Ectodermal cell (in vitro differentiated cells): ENCODE measurements around the gene NCAPD2.

Experiments used
- H3K27ac ChIP-seq: 2 replicates; pipeline ENCODE4 v1.7.0; 2013; ENCODE audit warnings: mild to moderate bottlenecking, low read depth, low read length; ENCODE audit not compliant: insufficient read depth, poor library complexity, severe bottlenecking
- H3K27me3 ChIP-seq: 2 replicates; pipeline ENCODE4 v1.7.0; 2013; ENCODE audit warnings: mild to moderate bottlenecking, low read length; ENCODE audit not compliant: insufficient read depth, control insufficient read depth, poor library complexity, severe bottlenecking
- H3K36me3 ChIP-seq: one replicate; pipeline ENCODE4 v1.7.0; 2013; ENCODE audit warnings: low read length; ENCODE audit not compliant: control insufficient read depth, insufficient read depth
- H3K4me1 ChIP-seq: one replicate; pipeline ENCODE4 v1.7.0; 2013; ENCODE audit warnings: low read length; ENCODE audit not compliant: control insufficient read depth, insufficient read depth
- H3K4me3 ChIP-seq: 2 replicates; pipeline ENCODE4 v1.7.0; 2013; ENCODE audit warnings: low read depth, low read length, control low read depth; ENCODE audit not compliant: insufficient read depth
- H3K9me3 ChIP-seq: 2 replicates; pipeline ENCODE4 v1.7.0; 2013; ENCODE audit warnings: mild to moderate bottlenecking, low read length, moderate library complexity; ENCODE audit not compliant: control insufficient read depth
- WGBS, 2 experiments: methylation state at CpG; one replicate each; pipeline ENCODE4 v1.1.7; 2013; ENCODE audit warnings: missing lambda C conversion rate in 2 of 2; 5-methylcytosine and 5-hydroxymethylcytosine counted together

The NCAPD2 gene

DNA sequence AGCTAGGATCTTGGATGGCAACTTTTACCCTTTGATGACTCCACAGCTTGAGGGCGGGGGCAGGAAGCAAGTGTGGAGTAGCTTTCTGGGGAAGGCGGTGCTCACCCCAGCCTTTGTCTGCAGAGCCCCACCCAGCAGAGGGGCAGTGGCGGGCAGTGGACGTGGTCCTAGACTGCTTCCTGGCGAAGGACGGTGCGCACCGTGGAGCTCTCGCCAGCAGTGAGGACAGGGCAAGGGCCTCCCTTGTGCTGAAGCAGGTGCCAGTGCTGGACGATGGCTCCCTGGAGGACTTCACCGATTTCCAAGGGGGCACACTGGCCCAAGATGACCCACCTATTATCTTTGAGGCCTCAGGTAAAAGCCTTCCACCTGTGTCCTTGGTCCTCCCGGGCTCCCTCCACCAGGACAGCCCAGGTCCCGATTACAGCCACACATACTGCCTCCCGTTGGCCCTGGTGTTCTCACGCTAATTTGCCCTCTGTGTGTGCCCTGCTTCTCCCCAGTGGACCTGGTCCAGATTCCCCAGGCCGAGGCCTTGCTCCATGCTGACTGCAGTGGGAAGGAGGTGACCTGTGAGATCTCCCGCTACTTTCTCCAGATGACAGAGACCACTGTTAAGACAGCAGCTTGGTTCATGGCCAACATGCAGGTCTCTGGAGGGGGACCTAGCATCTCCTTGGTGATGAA is 40.8 kb upstream of the NCAPD2 start:
- H3K36me3 ChIP-seq: no peaks in the 10 kb centered on the region
- peaks cover 36% of the 10 kb centered on the region for H3K4me1 ChIP-seq
- no peak overlapping the region for H3K4me3 ChIP-seq
- no peaks in the 10 kb centered on the region for H3K9me3 ChIP-seq
- WGBS, 2 experiments: 89% methylated on average over 17 of the region's 17 CpGs
- H3K27me3 ChIP-seq: no peaks in the 10 kb centered on the region
- H3K27ac ChIP-seq: no peak overlapping the region

- Histone ChIP-seq H3K4me1 (peaks cover 12% of the 10 kb centered on the region), H3K36me3 (peaks cover 1% of the 10 kb centered on the region), H3K27me3 (no peaks in the 10 kb centered on the region), H3K27ac (no peak overlapping the region), H3K9me3 (no peaks in the 10 kb centered on the region), H3K4me3 (no peak overlapping the region)
- WGBS, 2 experiments: 94 to 95% methylated on average over 12 of the region's 12 CpGs
These were observed 36.5 kb upstream of the NCAPD2 start for GRCh38 chr12:6457220-6457945.

DNA sequence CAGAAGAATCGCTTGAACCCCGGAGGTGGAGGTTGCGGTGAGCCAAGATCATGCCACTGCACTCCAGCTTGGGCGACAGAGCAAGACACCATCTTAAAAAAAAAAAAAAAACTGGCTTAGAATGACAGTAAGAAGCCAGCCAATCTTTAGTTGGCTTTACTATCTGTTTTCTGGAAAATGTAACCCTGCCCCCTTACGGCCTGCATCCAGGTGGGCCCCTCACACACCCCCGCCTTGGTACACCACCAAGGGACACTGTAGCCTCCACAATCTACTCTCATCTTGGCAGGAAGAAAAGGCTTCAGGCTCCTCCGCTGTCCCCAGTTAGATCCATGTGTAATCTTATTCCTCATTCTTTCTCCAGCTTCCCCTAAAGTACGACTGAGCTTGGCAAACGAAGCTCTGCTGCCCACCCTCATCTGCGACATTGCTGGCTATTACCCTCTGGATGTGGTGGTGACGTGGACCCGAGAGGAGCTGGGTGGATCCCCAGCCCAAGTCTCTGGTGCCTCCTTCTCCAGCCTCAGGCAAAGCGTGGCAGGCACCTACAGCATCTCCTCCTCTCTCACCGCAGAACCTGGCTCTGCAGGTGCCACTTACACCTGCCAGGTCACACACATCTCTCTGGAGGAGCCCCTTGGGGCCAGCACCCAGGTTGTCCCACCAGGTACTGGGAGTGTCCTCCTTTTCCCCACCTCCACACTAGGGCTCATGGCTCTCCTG is 35.5 kb upstream of the NCAPD2 start:
- WGBS, 2 experiments: 91 to 93% methylated on average over 14 of the region's 14 CpGs
- Histone ChIP-seq H3K36me3 (peaks cover 3% of the 10 kb centered on the region), H3K27ac (no peak overlapping the region), H3K9me3 (no peaks in the 10 kb centered on the region), H3K27me3 (no peaks in the 10 kb centered on the region), H3K4me3 (no peak overlapping the region), H3K4me1 (peaks cover 1% of the 10 kb centered on the region)

- no peaks in the 10 kb centered on the region for H3K9me3 ChIP-seq
- no peaks in the 10 kb centered on the region for H3K27me3 ChIP-seq
- no peak overlapping the region for H3K4me3 ChIP-seq
- 85 to 93% methylated on average over 2 of the region's 2 CpGs for WGBS, 2 experiments
- peaks cover 5% of the 10 kb centered on the region for H3K36me3 ChIP-seq
- no peaks in the 10 kb centered on the region for H3K4me1 ChIP-seq
- H3K27ac ChIP-seq: no peak overlapping the region
These were observed 34.9 kb upstream of the NCAPD2 start for GRCh38 chr12:6459004-6459337.

GRCh38 chr12:6460751-6461371 is 33.0 kb upstream of the NCAPD2 start:
- 93 to 96% methylated on average over 10 of the region's 10 CpGs for WGBS, 2 experiments
- no peaks in the 10 kb centered on the region for H3K9me3 ChIP-seq
- peaks cover 15% of the 10 kb centered on the region for H3K36me3 ChIP-seq

DNA sequence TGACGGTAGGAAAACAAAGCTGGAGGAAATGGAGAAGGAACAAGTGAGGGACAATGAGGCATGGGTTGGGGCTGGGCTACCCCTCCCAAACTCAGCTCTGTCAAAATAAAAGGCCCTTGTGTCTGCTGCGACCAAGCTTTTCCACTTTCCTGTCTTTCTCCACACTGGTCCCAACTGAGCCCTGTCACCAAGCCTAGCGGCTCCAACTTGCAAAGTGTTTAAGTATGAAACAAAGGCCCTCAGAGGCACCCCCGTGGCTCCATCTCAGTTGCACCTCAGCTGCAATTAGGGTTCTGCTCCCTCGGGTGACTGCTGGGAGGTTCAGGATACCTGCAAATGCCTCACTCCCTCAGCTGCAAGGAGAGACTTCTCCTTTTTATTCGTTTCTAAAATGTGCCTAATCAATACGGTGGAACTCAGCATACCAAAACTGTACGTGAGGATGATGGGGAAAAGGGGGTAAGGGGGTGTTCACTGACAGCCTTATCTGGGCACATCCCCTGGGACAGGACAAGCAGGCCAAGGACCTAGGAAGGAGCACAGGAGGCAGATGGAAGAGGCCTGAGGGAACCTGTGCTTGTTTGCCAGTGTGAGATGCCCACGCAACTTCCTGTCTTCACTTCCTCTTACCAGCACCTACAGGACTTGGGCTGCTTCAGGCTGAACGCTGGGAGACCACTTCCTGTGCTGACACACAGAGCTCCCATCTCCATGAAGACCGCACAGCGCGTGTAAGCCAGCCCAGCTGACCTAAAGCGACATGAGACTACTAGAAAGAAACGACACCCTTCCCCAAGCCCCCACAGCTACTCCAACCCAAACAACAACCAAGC is 32.3 kb upstream of the NCAPD2 start:
- WGBS, 2 experiments: 93 to 94% methylated on average over 15 of the region's 15 CpGs
- H3K4me3 ChIP-seq: no peak overlapping the region
- H3K4me1 ChIP-seq: no peaks in the 10 kb centered on the region
- H3K27me3 ChIP-seq: no peaks in the 10 kb centered on the region
- no peak overlapping the region for H3K27ac ChIP-seq
- no peaks in the 10 kb centered on the region for H3K9me3 ChIP-seq
- H3K36me3 ChIP-seq: peaks cover 15% of the 10 kb centered on the region

More at GRCh38 chr12:6460751-6461371, 33.0 kb upstream of the NCAPD2 start:
- Histone ChIP-seq H3K4me1 (no peaks in the 10 kb centered on the region), H3K4me3 (no peak overlapping the region), H3K27me3 (no peaks in the 10 kb centered on the region), H3K27ac (no peak overlapping the region)

- Histone ChIP-seq H3K9me3 (no peaks in the 10 kb centered on the region), H3K27me3 (no peaks in the 10 kb centered on the region), H3K36me3 (peaks cover 15% of the 10 kb centered on the region), H3K4me3 (no peak overlapping the region), H3K27ac (no peak overlapping the region), H3K4me1 (no peaks in the 10 kb centered on the region)
- WGBS, 2 experiments: 93 to 96% methylated on average over 14 of the region's 14 CpGs
These were observed 31.5 kb upstream of the NCAPD2 start for GRCh38 chr12:6462234-6462995.

GRCh38 chr12:6463216-6463615 is 30.7 kb upstream of the NCAPD2 start:
- no peaks in the 10 kb centered on the region for H3K27me3 ChIP-seq
- 92 to 96% methylated on average over 7 of the region's 7 CpGs for WGBS, 2 experiments
- no peaks in the 10 kb centered on the region for H3K4me1 ChIP-seq
- peaks cover 15% of the 10 kb centered on the region for H3K36me3 ChIP-seq
- no peaks in the 10 kb centered on the region for H3K9me3 ChIP-seq
- no peak overlapping the region for H3K4me3 ChIP-seq
- no peak overlapping the region for H3K27ac ChIP-seq

DNA sequence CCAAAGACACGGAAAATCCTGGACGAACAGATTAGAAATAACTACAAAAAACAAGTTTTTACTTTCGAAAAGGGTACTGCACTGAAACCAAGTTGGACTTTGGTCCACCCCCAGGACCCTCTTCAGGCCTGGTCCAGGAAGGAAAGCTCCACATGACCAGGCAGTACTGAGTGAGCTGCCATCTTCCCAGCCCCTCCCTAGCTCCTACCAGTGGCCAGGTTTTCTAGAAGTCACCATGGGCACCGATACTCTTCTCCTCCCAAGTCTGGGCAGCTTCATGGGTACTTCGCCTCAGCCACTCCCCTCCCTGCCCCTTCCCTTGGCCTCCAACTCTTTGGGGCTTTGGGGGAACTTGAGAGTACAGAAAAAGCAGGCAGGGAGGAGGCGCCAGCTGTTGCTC is 30.0 kb upstream of the NCAPD2 start:
- H3K9me3 ChIP-seq: no peaks in the 10 kb centered on the region
- H3K4me3 ChIP-seq: no peak overlapping the region
- no peaks in the 10 kb centered on the region for H3K27me3 ChIP-seq
- peaks cover 15% of the 10 kb centered on the region for H3K36me3 ChIP-seq
- WGBS, 2 experiments: 95 to 96% methylated on average over 6 of the region's 6 CpGs
- H3K27ac ChIP-seq: no peak overlapping the region
- H3K4me1 ChIP-seq: no peaks in the 10 kb centered on the region
